ENCODE measurements around the gene GALNT7. TPM values are rescaled to one million over a fixed set of nuclear protein-coding genes. Genes with fewer than 3 reads are reported as not detected.

Gene GALNT7
- polyA plus RNA-seq, 3 donors: 12.3 to 29.0 (median 19.7) TPM

DNA sequence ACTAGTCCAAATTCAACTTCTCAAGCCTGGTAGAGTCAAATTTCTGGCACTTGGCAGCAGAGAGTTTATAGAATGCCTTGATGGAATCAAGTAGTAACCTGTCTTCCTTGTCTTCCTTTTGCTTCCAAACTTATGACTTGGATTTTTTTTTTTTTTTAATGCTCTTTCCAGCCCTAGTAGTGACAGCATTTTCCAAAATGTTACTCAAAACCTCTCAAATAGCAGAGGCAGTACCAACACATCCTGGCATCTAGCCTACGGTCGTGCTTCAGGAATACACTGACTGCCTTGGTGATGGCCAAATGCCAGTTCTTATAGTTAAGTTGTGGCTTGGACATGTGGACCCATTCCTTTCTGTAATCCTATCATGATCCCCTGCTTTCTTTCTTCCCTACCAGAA, 46.0 kb downstream of the GALNT7 start:
- Mint-ChIP-seq H3K4me1 (peaks cover 7% of the 10 kb centered on the region), H3K36me3 (peaks cover 10 to 13% of the 10 kb centered on the region in 2 donors), H3K27ac (peak overlapping the region in 2 of 7 donors; percentile 1 to 40), H3K9me3 (peaks cover 0 to 4% (median 0%) of the 10 kb centered on the region in 7 donors), H3K4me3 (no peak overlapping the region), H3K27me3 (ENCODE audit: low read depth in 3 of 3) (no peaks in the 10 kb centered on the region)
- H3K4me3 ChIP-seq (replicated peaks in 1 of 3; ENCODE audit: low read depth in 2 of 3, low read length in 3 of 3): no peak overlapping the region
- no peak overlapping the region for H3K4me2 ChIP-seq (replicated peaks; ENCODE audit: extremely low read depth, low read length, poor library complexity, severe bottlenecking)
- no peak overlapping the region for H3K9ac ChIP-seq (ENCODE audit: insufficient read depth, low read length, poor library complexity, severe bottlenecking)
- peaks cover 82% of the 10 kb centered on the region for H3K79me2 ChIP-seq (ENCODE audit: insufficient read depth, low read length)
- intact Hi-C loops (cut with micrococcal nuclease): no loop called here
- no peak overlapping the region for H3K27ac ChIP-seq (ENCODE audit: low read depth in 1 of 2, low read length in 2 of 2)
- peaks cover 54% of the 10 kb centered on the region for H4K20me1 ChIP-seq (ENCODE audit: insufficient read depth, low read length)
- 92% methylated on average over 2 of the region's 2 CpGs for WGBS (ENCODE audit: insufficient coverage)
- no peak for DNase-seq
- no peak overlapping the region for H2AFZ ChIP-seq (ENCODE audit: insufficient read depth, low read depth, low read length, poor library complexity, severe bottlenecking)
- peaks cover 2 to 8% of the 10 kb centered on the region in 2 donors for H3K36me3 ChIP-seq (replicated peaks in 1 of 2; ENCODE audit: control insufficient read depth in 1 of 2, insufficient read depth in 2 of 2, low read length in 2 of 2)
- TF ChIP-seq, protein P1, sequence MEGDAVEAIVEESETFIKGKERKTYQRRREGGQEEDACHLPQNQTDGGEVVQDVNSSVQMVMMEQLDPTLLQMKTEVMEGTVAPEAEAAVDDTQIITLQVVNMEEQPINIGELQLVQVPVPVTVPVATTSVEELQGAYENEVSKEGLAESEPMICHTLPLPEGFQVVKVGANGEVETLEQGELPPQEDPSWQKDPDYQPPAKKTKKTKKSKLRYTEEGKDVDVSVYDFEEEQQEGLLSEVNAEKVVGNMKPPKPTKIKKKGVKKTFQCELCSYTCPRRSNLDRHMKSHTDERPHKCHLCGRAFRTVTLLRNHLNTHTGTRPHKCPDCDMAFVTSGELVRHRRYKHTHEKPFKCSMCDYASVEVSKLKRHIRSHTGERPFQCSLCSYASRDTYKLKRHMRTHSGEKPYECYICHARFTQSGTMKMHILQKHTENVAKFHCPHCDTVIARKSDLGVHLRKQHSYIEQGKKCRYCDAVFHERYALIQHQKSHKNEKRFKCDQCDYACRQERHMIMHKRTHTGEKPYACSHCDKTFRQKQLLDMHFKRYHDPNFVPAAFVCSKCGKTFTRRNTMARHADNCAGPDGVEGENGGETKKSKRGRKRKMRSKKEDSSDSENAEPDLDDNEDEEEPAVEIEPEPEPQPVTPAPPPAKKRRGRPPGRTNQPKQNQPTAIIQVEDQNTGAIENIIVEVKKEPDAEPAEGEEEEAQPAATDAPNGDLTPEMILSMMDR (IDR thresholded peaks at IDR 0.05): no peak
- H3K27me3 ChIP-seq (ENCODE audit: control insufficient read depth in 2 of 2, insufficient read depth in 2 of 2, low read length in 2 of 2): no peaks in the 10 kb centered on the region
- no peaks in the 10 kb centered on the region for H3K4me1 ChIP-seq (ENCODE audit: control insufficient read depth in 1 of 2, insufficient read depth in 2 of 2, low read length in 2 of 2)
- H3K9me3 ChIP-seq (replicated peaks in 1 of 2; ENCODE audit: control insufficient read depth in 1 of 2, insufficient read depth in 1 of 2, low read length in 2 of 2): no peaks in the 10 kb centered on the region

DNA sequence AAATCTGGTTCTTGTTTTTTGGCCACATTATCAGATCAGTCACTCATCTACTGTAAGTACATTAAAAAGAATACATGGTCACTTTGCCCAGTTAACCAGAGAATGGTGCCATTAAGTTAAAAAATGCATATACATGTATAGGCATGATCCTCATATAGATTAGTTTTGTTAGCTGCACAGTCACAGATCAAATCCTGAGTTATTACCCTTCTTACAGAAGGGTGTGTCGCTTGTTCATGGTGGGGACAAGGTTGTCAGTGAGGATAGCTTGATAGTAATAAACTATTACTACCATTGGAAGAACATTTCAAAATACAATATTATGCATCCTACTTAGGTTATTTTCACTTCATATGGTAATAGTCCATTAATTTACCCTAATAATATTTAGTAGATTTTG, 48.5 kb downstream of the GALNT7 start:
- H3K4me2 ChIP-seq (replicated peaks; ENCODE audit: extremely low read depth, low read length, poor library complexity, severe bottlenecking): no peak overlapping the region
- no peaks in the 10 kb centered on the region for H3K27me3 Mint-ChIP-seq (ENCODE audit: low read depth in 3 of 3)
- peaks cover 75% of the 10 kb centered on the region for H3K79me2 ChIP-seq (ENCODE audit: insufficient read depth, low read length)
- TF ChIP-seq, protein P1 (IDR thresholded peaks at IDR 0.05): no peak
- H3K9ac ChIP-seq (ENCODE audit: insufficient read depth, low read length, poor library complexity, severe bottlenecking): no peak overlapping the region
- H3K36me3 Mint-ChIP-seq: peaks cover 0 to 4% of the 10 kb centered on the region in 2 donors
- H3K4me3 Mint-ChIP-seq: no peak overlapping the region
- no peak for DNase-seq
- no peaks in the 10 kb centered on the region for H3K27me3 ChIP-seq (ENCODE audit: control insufficient read depth in 2 of 2, insufficient read depth in 2 of 2, low read length in 2 of 2)
- no CpG with 5 or more reads among the region's 1 CpG for WGBS (ENCODE audit: insufficient coverage)
- H3K9me3 ChIP-seq (replicated peaks in 1 of 2; ENCODE audit: control insufficient read depth in 1 of 2, insufficient read depth in 1 of 2, low read length in 2 of 2): no peaks in the 10 kb centered on the region
- peaks cover 0 to 7% (median 0%) of the 10 kb centered on the region in 7 donors for H3K9me3 Mint-ChIP-seq
- H3K4me1 Mint-ChIP-seq: peaks cover 7% of the 10 kb centered on the region
- H3K36me3 ChIP-seq (replicated peaks in 1 of 2; ENCODE audit: control insufficient read depth in 1 of 2, insufficient read depth in 2 of 2, low read length in 2 of 2): no peaks in the 10 kb centered on the region
- no peak overlapping the region for H3K27ac Mint-ChIP-seq
- no peak overlapping the region for H3K4me3 ChIP-seq (replicated peaks in 1 of 3; ENCODE audit: low read depth in 2 of 3, low read length in 3 of 3)
- intact Hi-C loops (cut with micrococcal nuclease): no loop called here
- no peak overlapping the region for H2AFZ ChIP-seq (ENCODE audit: insufficient read depth, low read depth, low read length, poor library complexity, severe bottlenecking)
- H3K4me1 ChIP-seq (ENCODE audit: control insufficient read depth in 1 of 2, insufficient read depth in 2 of 2, low read length in 2 of 2): no peaks in the 10 kb centered on the region
- peaks cover 47% of the 10 kb centered on the region for H4K20me1 ChIP-seq (ENCODE audit: insufficient read depth, low read length)
- H3K27ac ChIP-seq (ENCODE audit: low read depth in 1 of 2, low read length in 2 of 2): no peak overlapping the region
